Panc1 (cell line): Measurements from ENCODE around the gene FNIP1.

Source experiments
- POLR2AphosphoS5 ChIP-seq: IDR thresholded peaks from 2 replicates; pipeline ENCODE4 v1.6.1; 2012; ENCODE audit warnings: mild to moderate bottlenecking, low read depth, low read length, moderate library complexity
- SIN3A ChIP-seq: IDR thresholded peaks from 2 replicates; pipeline ENCODE4 v1.6.1; 2012; ENCODE audit warnings: low read depth, mild to moderate bottlenecking, low read length, moderate library complexity, borderline replicate concordance; ENCODE audit not compliant: insufficient read depth
- TF ChIP-seq, protein P1 (sequence below): fragments of 450-650 bp; IDR thresholded peaks from 2 replicates; pipeline ENCODE4 v1.5.1; 2017; ENCODE audit warnings: mild to moderate bottlenecking
- TF ChIP-seq, protein P2 (sequence below), 2 experiments: IDR thresholded peaks; 2 replicates each; pipeline ENCODE4 v1.6.1; 2011 to 2012; ENCODE audit warnings: low read depth in 2 of 2, control low read depth in 1 of 2, low read length in 1 of 2, mild to moderate bottlenecking in 1 of 2, moderate library complexity in 1 of 2; ENCODE audit not compliant: insufficient read depth in 1 of 2

DNA sequence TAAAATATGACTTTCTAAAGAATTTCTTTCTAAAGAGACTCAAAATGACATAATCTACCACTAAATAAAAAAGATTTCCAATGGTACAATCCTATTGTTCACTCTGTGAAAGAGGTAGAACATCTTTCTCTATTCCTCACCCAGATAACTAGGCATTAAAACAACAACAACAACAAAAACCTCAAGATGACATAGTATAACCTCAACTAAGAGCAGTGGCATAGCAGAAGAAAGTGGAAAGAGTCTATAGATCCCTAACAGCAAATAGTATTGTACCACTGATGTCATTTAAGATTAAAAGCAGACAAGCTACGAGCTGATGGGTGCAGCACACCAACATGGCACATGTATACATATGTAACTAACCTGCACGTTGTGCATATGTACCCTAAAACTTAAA is 191.7 kb downstream of the FNIP1 start:
- TF ChIP-seq, protein P1, sequence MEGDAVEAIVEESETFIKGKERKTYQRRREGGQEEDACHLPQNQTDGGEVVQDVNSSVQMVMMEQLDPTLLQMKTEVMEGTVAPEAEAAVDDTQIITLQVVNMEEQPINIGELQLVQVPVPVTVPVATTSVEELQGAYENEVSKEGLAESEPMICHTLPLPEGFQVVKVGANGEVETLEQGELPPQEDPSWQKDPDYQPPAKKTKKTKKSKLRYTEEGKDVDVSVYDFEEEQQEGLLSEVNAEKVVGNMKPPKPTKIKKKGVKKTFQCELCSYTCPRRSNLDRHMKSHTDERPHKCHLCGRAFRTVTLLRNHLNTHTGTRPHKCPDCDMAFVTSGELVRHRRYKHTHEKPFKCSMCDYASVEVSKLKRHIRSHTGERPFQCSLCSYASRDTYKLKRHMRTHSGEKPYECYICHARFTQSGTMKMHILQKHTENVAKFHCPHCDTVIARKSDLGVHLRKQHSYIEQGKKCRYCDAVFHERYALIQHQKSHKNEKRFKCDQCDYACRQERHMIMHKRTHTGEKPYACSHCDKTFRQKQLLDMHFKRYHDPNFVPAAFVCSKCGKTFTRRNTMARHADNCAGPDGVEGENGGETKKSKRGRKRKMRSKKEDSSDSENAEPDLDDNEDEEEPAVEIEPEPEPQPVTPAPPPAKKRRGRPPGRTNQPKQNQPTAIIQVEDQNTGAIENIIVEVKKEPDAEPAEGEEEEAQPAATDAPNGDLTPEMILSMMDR = no peak
- TF ChIP-seq POLR2AphosphoS5 (no peak), SIN3A (no peak)
- TF ChIP-seq, protein P2, sequence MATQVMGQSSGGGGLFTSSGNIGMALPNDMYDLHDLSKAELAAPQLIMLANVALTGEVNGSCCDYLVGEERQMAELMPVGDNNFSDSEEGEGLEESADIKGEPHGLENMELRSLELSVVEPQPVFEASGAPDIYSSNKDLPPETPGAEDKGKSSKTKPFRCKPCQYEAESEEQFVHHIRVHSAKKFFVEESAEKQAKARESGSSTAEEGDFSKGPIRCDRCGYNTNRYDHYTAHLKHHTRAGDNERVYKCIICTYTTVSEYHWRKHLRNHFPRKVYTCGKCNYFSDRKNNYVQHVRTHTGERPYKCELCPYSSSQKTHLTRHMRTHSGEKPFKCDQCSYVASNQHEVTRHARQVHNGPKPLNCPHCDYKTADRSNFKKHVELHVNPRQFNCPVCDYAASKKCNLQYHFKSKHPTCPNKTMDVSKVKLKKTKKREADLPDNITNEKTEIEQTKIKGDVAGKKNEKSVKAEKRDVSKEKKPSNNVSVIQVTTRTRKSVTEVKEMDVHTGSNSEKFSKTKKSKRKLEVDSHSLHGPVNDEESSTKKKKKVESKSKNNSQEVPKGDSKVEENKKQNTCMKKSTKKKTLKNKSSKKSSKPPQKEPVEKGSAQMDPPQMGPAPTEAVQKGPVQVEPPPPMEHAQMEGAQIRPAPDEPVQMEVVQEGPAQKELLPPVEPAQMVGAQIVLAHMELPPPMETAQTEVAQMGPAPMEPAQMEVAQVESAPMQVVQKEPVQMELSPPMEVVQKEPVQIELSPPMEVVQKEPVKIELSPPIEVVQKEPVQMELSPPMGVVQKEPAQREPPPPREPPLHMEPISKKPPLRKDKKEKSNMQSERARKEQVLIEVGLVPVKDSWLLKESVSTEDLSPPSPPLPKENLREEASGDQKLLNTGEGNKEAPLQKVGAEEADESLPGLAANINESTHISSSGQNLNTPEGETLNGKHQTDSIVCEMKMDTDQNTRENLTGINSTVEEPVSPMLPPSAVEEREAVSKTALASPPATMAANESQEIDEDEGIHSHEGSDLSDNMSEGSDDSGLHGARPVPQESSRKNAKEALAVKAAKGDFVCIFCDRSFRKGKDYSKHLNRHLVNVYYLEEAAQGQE (IDR thresholded peaks at IDR 0.05; ENCODE audit: insufficient read depth in 1 of 2, low read depth in 2 of 2, low read length in 1 of 2) = no peak
